Parathyroid adenoma (tissue), 2 donors: ENCODE data around the gene TMEM37.

ENCODE experiments used
- H2AFZ ChIP-seq: fragments of 300-600 bp; sonication (generic); one replicate; pipeline ENCODE4 v1.7.0; 2017; ENCODE audit warnings: antibody characterized with exemption, mild to moderate bottlenecking
- H3K27ac ChIP-seq: fragments of 300-600 bp; sonication (generic); one replicate; pipeline ENCODE4 v1.7.0; 2017
- H3K27me3 ChIP-seq: fragments of 300-600 bp; sonication (generic); one replicate; pipeline ENCODE4 v1.7.0; 2017; ENCODE audit warnings: low read length; ENCODE audit not compliant: control insufficient read depth, insufficient read depth
- H3K36me3 ChIP-seq: fragments of 300-600 bp; sonication (generic); one replicate; pipeline ENCODE4 v1.7.0; 2017; ENCODE audit warnings: low read length; ENCODE audit not compliant: control insufficient read depth, insufficient read depth
- H3K4me1 ChIP-seq: fragments of 300-600 bp; sonication (generic); one replicate; pipeline ENCODE4 v1.7.0; 2017; ENCODE audit warnings: control low read depth
- H3K4me2 ChIP-seq: fragments of 300-600 bp; sonication (generic); one replicate; pipeline ENCODE4 v1.7.0; 2017; ENCODE audit warnings: low read length
- H3K4me3 ChIP-seq: fragments of 300-600 bp; sonication (generic); one replicate; pipeline ENCODE4 v1.7.0; 2017; ENCODE audit warnings: low read depth, low read length
- H3K79me2 ChIP-seq: fragments of 300-600 bp; sonication (generic); one replicate; pipeline ENCODE4 v1.7.0; 2017; ENCODE audit warnings: control low read depth
- H3K9ac ChIP-seq: fragments of 300-600 bp; sonication (generic); one replicate; pipeline ENCODE4 v1.7.0; 2017; ENCODE audit warnings: mild to moderate bottlenecking
- H3K9me3 ChIP-seq: fragments of 300-600 bp; sonication (generic); one replicate; pipeline ENCODE4 v1.7.0; 2017; ENCODE audit warnings: low read length; ENCODE audit not compliant: control insufficient read depth
- CTCF ChIP-seq: fragments of 300-600 bp; sonication (generic); IDR thresholded peaks from one replicate; pipeline ENCODE4 v1.7.0; 2017; ENCODE audit warnings: antibody characterized with exemption, mild to moderate bottlenecking
- donor health status: primary hyperparathyroidism.

Gene TMEM37

GRCh38 chr2:119461811-119462210 lies 30.2 kb downstream of the TMEM37 start:
- H2AFZ ChIP-seq: no peak overlapping the region
- TF ChIP-seq CTCF: no peak
- no peaks in the 10 kb centered on the region for H3K36me3 ChIP-seq
- H3K4me1 ChIP-seq: peaks cover 2% of the 10 kb centered on the region
- no peak overlapping the region for H3K27ac ChIP-seq
- H3K79me2 ChIP-seq: no peaks in the 10 kb centered on the region
- no peaks in the 10 kb centered on the region for H3K9me3 ChIP-seq
- H3K4me2 ChIP-seq: no peak overlapping the region
- no peak overlapping the region for H3K9ac ChIP-seq
- H3K27me3 ChIP-seq: no peaks in the 10 kb centered on the region
- no peak overlapping the region for H3K4me3 ChIP-seq

GRCh38 chr2:119462574-119462973 lies 30.9 kb downstream of the TMEM37 start:
- H3K4me1 ChIP-seq: peaks cover 2% of the 10 kb centered on the region

GRCh38 chr2:119463136-119463535 lies 31.5 kb downstream of the TMEM37 start:
- Histone ChIP-seq H3K27ac (no peak overlapping the region), H2AFZ (no peak overlapping the region), H3K36me3 (no peaks in the 10 kb centered on the region), H3K4me2 (no peak overlapping the region), H3K9me3 (no peaks in the 10 kb centered on the region), H3K27me3 (no peaks in the 10 kb centered on the region), H3K9ac (no peak overlapping the region), H3K4me3 (no peak overlapping the region), H3K79me2 (no peaks in the 10 kb centered on the region), H3K4me1 (peaks cover 2% of the 10 kb centered on the region)
- no peak for TF ChIP-seq CTCF

More at GRCh38 chr2:119462574-119462973, 30.9 kb downstream of the TMEM37 start:
- Histone ChIP-seq H3K9me3 (no peaks in the 10 kb centered on the region), H3K4me3 (no peak overlapping the region), H3K27me3 (no peaks in the 10 kb centered on the region), H3K27ac (no peak overlapping the region), H3K36me3 (no peaks in the 10 kb centered on the region), H3K79me2 (no peaks in the 10 kb centered on the region), H2AFZ (no peak overlapping the region), H3K9ac (no peak overlapping the region), H3K4me2 (no peak overlapping the region)
- TF ChIP-seq CTCF: no peak

- H3K4me2 ChIP-seq: no peak overlapping the region
- no peaks in the 10 kb centered on the region for H3K79me2 ChIP-seq
- H3K27me3 ChIP-seq: no peaks in the 10 kb centered on the region
- H3K4me3 ChIP-seq: no peak overlapping the region
- H3K9ac ChIP-seq: no peak overlapping the region
- H3K4me1 ChIP-seq: peaks cover 2% of the 10 kb centered on the region
- no peaks in the 10 kb centered on the region for H3K36me3 ChIP-seq
- no peak overlapping the region for H2AFZ ChIP-seq
- no peaks in the 10 kb centered on the region for H3K9me3 ChIP-seq
- H3K27ac ChIP-seq: no peak overlapping the region
- no peak for TF ChIP-seq CTCF
Measured at GRCh38 chr2:119463990-119464389, 32.3 kb downstream of the TMEM37 start.

GRCh38 chr2:119464981-119465380 lies 33.3 kb downstream of the TMEM37 start:
- Histone ChIP-seq H3K4me1 (peaks cover 2% of the 10 kb centered on the region), H3K9ac (no peak overlapping the region), H3K9me3 (no peaks in the 10 kb centered on the region), H3K27me3 (no peaks in the 10 kb centered on the region), H3K27ac (no peak overlapping the region), H3K4me3 (no peak overlapping the region), H3K36me3 (no peaks in the 10 kb centered on the region), H3K4me2 (no peak overlapping the region), H2AFZ (peak overlapping the region; percentile 55), H3K79me2 (no peaks in the 10 kb centered on the region)
- no peak for TF ChIP-seq CTCF
